CD4-positive, alpha-beta T cell treated with Interferon gamma for 1 hour (primary cell): ENCODE measurements around the gene CABP4.

Source experiments
- DNase-seq: peaks from one replicate; pipeline ENCODE4 v3.0.0-alpha.2; 2020

Gene CABP4

GRCh38 chr11:67483831-67484665, 28.9 kb downstream of the CABP4 start:
- DNase-seq, result peak; percentile 32

GRCh38 chr11:67484847-67485311, 29.7 kb downstream of the CABP4 start:
- DNase-seq, result peak; percentile 65

GRCh38 chr11:67485873-67486361, 30.8 kb downstream of the CABP4 start:
- DNase-seq, result peak; percentile 69

GRCh38 chr11:67486481-67487195, 31.5 kb downstream of the CABP4 start:
- DNase-seq, result no peak

- no peak for DNase-seq
Measured at GRCh38 chr11:67489203-67489884, 34.2 kb downstream of the CABP4 start.

- DNase-seq, result no peak
Measured at GRCh38 chr11:67489885-67490726, 35.0 kb downstream of the CABP4 start.

GRCh38 chr11:67490727-67491065, 35.5 kb downstream of the CABP4 start:
- no peak for DNase-seq

GRCh38 chr11:67491276-67492068, 36.3 kb downstream of the CABP4 start:
- DNase-seq, result no peak

- no peak for DNase-seq
Measured at GRCh38 chr11:67492069-67492727, 37.0 kb downstream of the CABP4 start.

- DNase-seq, result no peak
Measured at GRCh38 chr11:67492801-67493547, 37.8 kb downstream of the CABP4 start.

GRCh38 chr11:67493548-67494370, 38.6 kb downstream of the CABP4 start:
- DNase-seq, result no peak

GRCh38 chr11:67494371-67495233, 39.4 kb downstream of the CABP4 start:
- no peak for DNase-seq

GRCh38 chr11:67495234-67496005, 40.3 kb downstream of the CABP4 start:
- DNase-seq, result no peak

GRCh38 chr11:67496113-67496512, 41.0 kb downstream of the CABP4 start:
- no peak for DNase-seq

GRCh38 chr11:67497656-67498291, 42.6 kb downstream of the CABP4 start:
- DNase-seq, result no peak

- DNase-seq, result no peak
Measured at GRCh38 chr11:67498544-67498972, 43.4 kb downstream of the CABP4 start.
